Osteoblast (primary cell): ENCODE data around the gene RCAN3. TPM values are rescaled to one million over a fixed set of nuclear protein-coding genes. Genes with fewer than 3 reads are reported as not detected.
"Not testable (repeated sequence)": the region's sequence is repeated elsewhere in the genome, so short reads cannot be mapped to it uniquely, and the experiment has no call there.

ENCODE experiments used
- DNase-seq: peaks from one replicate; pipeline ENCODE4 v3.0.0; 2011; ENCODE audit warnings: low spot score, mixed read lengths; ENCODE audit not compliant: insufficient read length; ENCODE audit errors: missing footprints
- H2AFZ ChIP-seq: 2 replicates; pipeline ENCODE4 v1.6.0; 2011; ENCODE audit warnings: mild to moderate bottlenecking, low read length
- H3K27ac ChIP-seq: 2 replicates; pipeline ENCODE4 v1.5.1; 2011; ENCODE audit warnings: mild to moderate bottlenecking, low read depth, low read length, moderate library complexity
- H3K27me3 ChIP-seq: 2 replicates; pipeline ENCODE4 v1.6.0; 2012; ENCODE audit warnings: mild to moderate bottlenecking, control low read depth, inconsistent platforms, low read length, moderate library complexity; ENCODE audit not compliant: insufficient read depth
- H3K36me3 ChIP-seq: 2 replicates; pipeline ENCODE4 v1.5.1; 2011; ENCODE audit warnings: mild to moderate bottlenecking, low read length, control low read depth, moderate library complexity; ENCODE audit not compliant: insufficient read depth
- H3K4me1 ChIP-seq: 2 replicates; pipeline ENCODE4 v1.5.1; 2011; ENCODE audit warnings: mild to moderate bottlenecking, low read length, control low read depth, moderate library complexity; ENCODE audit not compliant: insufficient read depth
- H3K4me2 ChIP-seq: 2 replicates; pipeline ENCODE4 v1.6.0; 2011; ENCODE audit warnings: mild to moderate bottlenecking, low read length; ENCODE audit not compliant: insufficient read depth
- H3K4me3 ChIP-seq: fragments of 200-600 bp; sonication (generic); 3 replicates; pipeline ENCODE4 v1.5.1; 2012; ENCODE audit warnings: mild to moderate bottlenecking, low read length, inconsistent platforms; ENCODE audit not compliant: insufficient read depth
- H3K79me2 ChIP-seq: 2 replicates; pipeline ENCODE4 v1.6.0; 2012; ENCODE audit warnings: mild to moderate bottlenecking, low read length, control low read depth, inconsistent platforms; ENCODE audit not compliant: insufficient read depth
- H3K9me3 ChIP-seq: 2 replicates; pipeline ENCODE4 v1.5.1; 2011; ENCODE audit warnings: low read depth, low read length, control low read depth
- H4K20me1 ChIP-seq: 2 replicates; pipeline ENCODE4 v1.6.0; 2012; ENCODE audit warnings: mild to moderate bottlenecking, low read length, control low read depth; ENCODE audit not compliant: insufficient read depth
- total RNA-seq: library from RNA; depleted of rRNA; stranded (reverse); fragments of >200 nt; gene quantifications from 2 replicates; pipeline ENCODE4 v1.2.3, GENCODE V29; 2012
- TF ChIP-seq, protein P1 (sequence below): IDR thresholded peaks from 2 replicates; pipeline ENCODE4 v1.5.1; 2011; ENCODE audit warnings: mild to moderate bottlenecking, low read depth, low read length, moderate library complexity; ENCODE audit errors: extremely low read depth

Gene RCAN3
- total RNA-seq, 1 donor = 1.8 TPM

DNA sequence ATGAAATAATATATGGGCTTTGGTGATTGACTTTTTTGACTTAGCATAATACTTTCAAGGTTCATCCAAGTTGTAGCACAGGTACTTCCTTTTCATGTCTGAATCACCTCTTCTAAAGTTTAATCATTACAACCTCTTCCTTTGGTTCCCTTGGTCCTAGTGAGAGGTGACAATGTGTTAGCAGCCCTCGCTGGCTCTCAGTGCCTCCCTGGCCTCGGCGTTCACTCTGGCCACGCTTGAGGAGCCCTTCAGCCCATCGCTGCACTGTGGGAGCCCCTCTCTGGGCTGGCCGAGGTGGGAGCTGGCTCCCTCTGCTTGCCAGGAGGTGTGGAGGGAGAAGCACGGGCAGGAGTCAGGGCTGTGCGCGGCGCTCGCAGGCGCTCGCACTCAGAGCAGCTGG lies 13.0 kb upstream of the RCAN3 start:
- TF ChIP-seq, protein P1, sequence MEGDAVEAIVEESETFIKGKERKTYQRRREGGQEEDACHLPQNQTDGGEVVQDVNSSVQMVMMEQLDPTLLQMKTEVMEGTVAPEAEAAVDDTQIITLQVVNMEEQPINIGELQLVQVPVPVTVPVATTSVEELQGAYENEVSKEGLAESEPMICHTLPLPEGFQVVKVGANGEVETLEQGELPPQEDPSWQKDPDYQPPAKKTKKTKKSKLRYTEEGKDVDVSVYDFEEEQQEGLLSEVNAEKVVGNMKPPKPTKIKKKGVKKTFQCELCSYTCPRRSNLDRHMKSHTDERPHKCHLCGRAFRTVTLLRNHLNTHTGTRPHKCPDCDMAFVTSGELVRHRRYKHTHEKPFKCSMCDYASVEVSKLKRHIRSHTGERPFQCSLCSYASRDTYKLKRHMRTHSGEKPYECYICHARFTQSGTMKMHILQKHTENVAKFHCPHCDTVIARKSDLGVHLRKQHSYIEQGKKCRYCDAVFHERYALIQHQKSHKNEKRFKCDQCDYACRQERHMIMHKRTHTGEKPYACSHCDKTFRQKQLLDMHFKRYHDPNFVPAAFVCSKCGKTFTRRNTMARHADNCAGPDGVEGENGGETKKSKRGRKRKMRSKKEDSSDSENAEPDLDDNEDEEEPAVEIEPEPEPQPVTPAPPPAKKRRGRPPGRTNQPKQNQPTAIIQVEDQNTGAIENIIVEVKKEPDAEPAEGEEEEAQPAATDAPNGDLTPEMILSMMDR = no peak
- no peak overlapping the region for H3K27ac ChIP-seq
- no peaks in the 10 kb centered on the region for H3K79me2 ChIP-seq
- H3K4me3 ChIP-seq = no peak overlapping the region
- DNase-seq = peak; percentile 65
- no peak overlapping the region for H2AFZ ChIP-seq
- H3K27me3 ChIP-seq = no peaks in the 10 kb centered on the region
- no peaks in the 10 kb centered on the region for H3K9me3 ChIP-seq
- H3K36me3 ChIP-seq = no peaks in the 10 kb centered on the region
- H3K4me2 ChIP-seq = no peak overlapping the region
- H3K4me1 ChIP-seq = no peaks in the 10 kb centered on the region
- no peaks in the 10 kb centered on the region for H4K20me1 ChIP-seq

DNA sequence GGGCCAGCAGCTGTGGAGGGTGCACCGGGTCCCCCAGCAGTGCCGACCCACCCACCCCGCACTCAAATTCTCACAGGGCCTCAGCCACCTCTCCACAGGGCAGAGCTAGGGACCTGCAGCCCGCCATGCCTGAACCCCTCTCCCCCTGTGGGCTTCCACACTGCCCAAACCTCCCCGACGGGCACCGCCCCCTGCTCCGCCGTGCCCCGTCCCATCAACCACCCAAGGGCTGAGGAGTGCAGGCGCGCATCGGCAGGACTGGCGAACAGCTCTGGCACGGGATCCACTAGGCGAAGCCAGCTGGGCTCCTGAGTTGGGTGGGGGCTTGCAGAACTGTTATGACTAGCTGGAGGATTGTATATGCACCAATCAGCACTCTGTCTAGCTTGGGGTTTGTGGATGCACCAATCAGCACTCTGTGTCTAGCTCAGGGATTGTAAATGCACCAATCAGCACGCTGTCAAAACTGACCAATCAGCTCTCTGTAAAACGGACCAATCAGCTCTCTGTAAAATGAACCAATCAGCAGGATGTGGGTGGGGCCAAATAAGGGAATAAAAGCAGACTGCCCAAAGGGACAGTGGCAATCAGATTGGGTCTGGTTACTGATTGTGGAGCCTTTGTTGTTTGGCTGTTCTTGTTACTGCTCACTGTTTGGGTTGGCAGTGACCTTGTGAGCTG lies 12.4 kb upstream of the RCAN3 start:
- H3K4me1 ChIP-seq = no peaks in the 10 kb centered on the region
- H3K36me3 ChIP-seq = no peaks in the 10 kb centered on the region
- no peak for DNase-seq
- no peaks in the 10 kb centered on the region for H4K20me1 ChIP-seq
- H3K27me3 ChIP-seq = no peaks in the 10 kb centered on the region
- H3K4me3 ChIP-seq = no peak overlapping the region
- no peak overlapping the region for H3K4me2 ChIP-seq
- H2AFZ ChIP-seq = no peak overlapping the region
- TF ChIP-seq, protein P1 = no peak
- no peaks in the 10 kb centered on the region for H3K79me2 ChIP-seq
- H3K9me3 ChIP-seq = no peaks in the 10 kb centered on the region
- no peak overlapping the region for H3K27ac ChIP-seq

DNA sequence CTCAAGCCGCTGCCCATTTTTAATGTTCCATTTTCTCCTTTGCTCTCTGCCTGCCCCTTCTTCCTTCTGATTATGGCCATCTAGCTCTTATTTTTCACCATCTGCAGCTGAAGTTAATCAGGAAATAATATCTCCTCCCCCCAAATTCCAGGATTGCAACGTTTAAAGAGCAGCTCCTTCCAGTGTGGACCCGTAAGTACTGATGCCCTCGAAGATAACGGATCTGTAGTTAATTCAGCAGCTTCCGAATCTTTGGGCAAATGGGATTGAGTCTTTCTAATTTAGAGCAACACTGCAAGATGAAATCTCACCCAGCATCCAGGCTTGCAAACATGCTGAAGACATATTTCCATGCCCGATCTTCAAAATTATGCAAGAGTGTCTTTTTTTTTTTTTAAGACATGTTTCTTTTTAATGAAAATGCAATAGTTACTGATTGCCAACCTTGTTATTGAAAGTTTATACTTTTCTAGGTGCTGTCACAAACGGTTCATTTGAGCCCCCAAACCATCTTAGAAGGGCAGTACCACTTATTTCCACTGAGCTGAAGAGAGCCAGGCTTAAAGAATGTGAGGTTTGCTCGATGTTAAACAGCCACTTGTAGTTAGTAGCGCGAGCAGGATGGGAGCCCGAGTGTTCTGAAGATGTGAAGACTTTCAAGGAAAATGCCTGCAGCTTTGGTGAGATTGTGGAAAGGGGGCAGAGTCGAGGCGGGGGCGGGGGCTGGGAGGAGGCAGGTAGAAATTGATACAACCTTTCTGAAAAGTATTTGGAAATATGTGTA lies 10.9 kb upstream of the RCAN3 start:
- H3K4me2 ChIP-seq = no peak overlapping the region
- no peak overlapping the region for H3K27ac ChIP-seq
- TF ChIP-seq, protein P1 = no peak

DNA sequence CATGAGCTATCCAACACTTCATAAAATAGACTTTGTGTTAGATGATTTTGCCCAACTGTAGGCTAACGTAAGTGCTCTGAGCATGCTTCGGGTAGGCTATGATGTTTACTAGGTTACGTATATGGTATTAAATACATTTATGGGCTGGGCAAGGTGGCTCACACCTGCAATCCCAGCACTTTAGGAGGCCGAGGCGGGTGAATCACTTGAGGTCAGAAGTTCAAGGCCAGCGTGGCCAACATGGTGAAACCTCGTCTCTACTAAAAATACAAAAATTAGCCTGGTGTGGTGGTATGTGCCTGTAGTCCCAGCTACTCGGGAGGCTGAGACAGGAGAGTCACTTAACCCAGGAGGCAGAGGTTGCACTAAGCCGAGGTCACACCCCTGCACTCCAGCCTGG lies 9.7 kb upstream of the RCAN3 start:
- not testable (repeated sequence) for H4K20me1 ChIP-seq, H3K4me1 ChIP-seq, H3K9me3 ChIP-seq, H2AFZ ChIP-seq, H3K36me3 ChIP-seq, H3K27ac ChIP-seq, DNase-seq, H3K79me2 ChIP-seq, H3K4me3 ChIP-seq, H3K4me2 ChIP-seq
- H3K27me3 ChIP-seq = peaks cover 11% of the 10 kb centered on the region

More for the DNA sequence above, 10.9 kb upstream of the RCAN3 start:
- Histone ChIP-seq H3K36me3 (no peaks in the 10 kb centered on the region), H3K4me1 (no peaks in the 10 kb centered on the region), H4K20me1 (no peaks in the 10 kb centered on the region), H2AFZ (no peak overlapping the region), H3K79me2 (no peaks in the 10 kb centered on the region), H3K27me3 (no peaks in the 10 kb centered on the region), H3K9me3 (no peaks in the 10 kb centered on the region), H3K4me3 (no peak overlapping the region)
- peak; percentile 58 for DNase-seq
